ENCODE results near the gene OVOL2.

OVOL2 gene

GRCh38 chr20:17985388-17986018 lies 72.2 kb downstream of the OVOL2 start:
- DNase-seq (ENCODE audit: low read depth), result no peak

- DNase-seq (ENCODE audit: low read depth), result no peak
Observed at GRCh38 chr20:17976305-17976704, 81.4 kb downstream of the OVOL2 start.

All from stimulated activated CD4-positive, alpha-beta T cell treated with anti-CD3 and anti-CD28 coated beads, Interleukin-2, amount 100 ng/mL, for 4 hours (primary cell).